HG02938 (cell line): Measurements from ENCODE around the gene PRDM8.

Source experiments
- ATAC-seq: cut with Tn5 transposase; IDR thresholded peaks from one replicate; pipeline ENCODE4 v1.9.1; 2021; ENCODE audit warnings: mild to moderate bottlenecking, moderate library complexity; ENCODE audit not compliant: unreplicated experiment

Gene PRDM8

GRCh38 chr4:80199947-80200346 lies 2.6 kb downstream of the PRDM8 start:
- ATAC-seq: no peak

GRCh38 chr4:80201252-80202151 lies 4.2 kb downstream of the PRDM8 start:
- peak; percentile 9 for ATAC-seq

DNA sequence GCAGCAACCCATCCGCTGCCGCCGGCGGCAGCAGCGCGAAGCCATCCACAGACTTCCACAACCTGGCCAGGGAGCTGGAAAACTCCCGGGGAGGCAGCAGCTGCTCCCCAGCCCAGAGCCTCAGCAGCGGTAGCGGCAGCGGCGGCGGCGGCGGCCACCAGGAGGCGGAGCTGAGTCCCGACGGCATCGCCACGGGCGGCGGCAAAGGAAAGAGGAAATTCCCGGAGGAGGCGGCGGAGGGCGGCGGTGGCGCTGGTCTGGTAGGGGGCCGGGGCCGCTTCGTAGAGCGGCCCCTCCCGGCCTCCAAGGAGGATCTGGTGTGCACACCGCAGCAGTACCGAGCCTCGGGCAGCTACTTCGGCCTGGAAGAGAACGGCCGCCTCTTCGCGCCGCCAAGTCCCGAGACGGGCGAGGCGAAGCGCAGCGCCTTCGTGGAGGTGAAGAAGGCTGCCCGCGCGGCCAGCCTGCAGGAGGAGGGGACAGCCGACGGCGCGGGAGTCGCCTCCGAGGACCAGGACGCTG lies 4.9 kb downstream of the PRDM8 start:
- ATAC-seq: peak; percentile 63

DNA sequence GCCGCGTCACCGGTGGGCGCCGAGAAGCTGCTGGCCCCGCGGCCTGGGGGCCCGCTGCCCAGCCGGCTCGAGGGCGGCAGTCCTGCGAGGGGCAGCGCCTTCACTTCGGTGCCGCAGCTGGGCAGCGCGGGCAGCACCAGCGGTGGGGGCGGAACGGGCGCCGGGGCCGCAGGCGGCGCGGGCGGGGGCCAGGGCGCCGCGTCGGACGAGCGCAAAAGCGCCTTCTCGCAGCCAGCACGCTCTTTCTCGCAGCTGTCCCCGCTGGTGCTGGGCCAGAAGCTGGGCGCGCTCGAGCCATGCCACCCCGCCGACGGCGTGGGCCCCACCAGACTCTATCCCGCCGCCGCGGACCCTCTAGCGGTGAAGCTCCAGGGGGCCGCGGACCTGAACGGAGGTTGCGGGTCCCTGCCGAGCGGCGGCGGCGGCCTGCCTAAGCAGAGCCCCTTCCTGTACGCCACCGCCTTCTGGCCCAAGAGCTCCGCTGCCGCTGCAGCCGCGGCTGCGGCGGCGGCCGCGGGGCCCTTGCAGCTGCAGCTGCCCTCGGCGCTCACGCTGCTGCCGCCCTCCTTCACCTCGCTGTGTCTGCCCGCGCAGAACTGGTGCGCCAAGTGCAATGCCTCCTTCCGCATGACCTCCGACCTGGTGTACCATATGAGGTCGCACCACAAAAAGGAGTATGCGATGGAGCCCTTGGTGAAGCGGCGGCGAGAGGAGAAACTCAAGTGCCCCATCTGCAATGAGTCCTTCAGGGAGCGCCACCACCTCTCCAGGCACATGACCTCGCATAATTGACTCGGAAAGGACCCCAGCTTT lies 5.6 kb downstream of the PRDM8 start:
- peak; percentile 41 for ATAC-seq

DNA sequence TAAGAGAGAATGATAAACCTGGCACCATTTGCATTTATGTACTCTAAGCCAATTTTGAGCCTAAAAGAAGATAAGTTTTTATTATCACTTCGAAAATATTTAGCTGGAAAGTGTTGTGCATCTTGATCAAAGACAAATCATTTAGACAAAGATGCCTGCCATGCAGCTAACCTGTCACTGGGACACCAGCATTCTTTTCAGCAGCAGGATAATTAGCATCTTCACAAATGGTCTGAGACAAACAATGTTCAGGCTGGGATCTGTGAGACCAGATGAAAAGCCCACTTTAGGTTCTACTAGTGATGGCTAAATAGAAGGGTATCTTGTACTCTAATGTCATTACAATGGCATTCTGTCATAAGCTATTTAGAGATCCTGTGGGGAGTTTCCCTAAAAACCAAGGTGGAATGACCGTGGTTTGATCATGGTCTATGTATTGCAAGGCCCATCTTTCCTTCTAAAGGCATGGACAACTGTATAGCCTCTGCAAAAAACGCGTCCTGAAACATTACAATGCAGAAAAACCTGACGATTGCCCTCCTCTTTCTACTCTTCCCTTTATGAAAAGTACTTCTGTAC lies 7.2 kb downstream of the PRDM8 start:
- ATAC-seq: no peak

DNA sequence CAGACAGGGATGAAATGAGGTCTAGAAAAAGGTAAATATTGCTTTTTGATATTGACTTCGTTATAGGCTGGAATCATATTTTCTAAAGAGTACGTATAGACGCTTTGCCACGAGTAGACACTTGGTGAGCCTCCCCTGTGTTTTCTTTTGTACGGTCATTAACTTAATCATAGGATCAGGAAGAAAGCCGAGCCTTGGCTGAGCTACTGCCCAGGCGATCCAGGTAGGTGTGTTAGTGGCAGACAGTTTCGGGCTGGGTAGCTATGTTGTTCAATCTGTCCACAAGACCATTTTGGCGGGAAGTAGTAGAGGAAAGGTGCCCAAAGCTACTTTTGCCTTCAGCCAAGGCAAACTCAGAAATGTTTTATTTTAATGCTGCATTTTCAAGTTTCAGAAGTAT lies 8.8 kb downstream of the PRDM8 start:
- no peak for ATAC-seq

DNA sequence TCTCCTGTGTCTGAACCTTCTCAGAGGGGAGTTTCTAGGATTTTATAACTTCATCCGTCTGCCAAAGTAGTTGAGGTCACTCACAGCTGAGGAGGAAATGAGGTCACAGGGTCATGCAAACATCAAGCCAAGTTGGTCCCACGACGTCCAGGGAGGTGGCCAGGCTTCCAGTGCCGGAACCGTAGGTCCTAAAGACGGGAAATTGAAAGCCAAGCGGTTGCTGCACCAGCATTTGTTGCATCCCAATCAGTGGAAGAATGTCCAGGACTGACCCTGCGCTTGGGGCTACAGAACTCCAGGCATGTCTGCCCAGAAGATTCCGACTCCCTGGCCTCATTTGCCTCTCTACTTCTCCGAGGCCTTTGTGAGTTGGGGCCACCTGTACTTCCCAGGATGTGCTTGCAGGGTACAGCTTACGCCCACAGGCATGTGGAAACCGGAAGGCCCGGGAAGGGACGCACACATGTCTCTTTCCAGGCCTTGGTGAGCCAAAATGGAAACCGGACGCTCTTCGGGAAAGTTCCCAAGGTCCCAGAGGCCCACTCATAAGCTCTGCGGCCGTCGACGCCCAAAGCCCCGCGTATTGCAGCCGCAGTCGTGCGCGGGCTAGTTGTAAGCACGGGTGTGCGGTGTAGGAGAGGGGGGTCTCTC lies 9.3 kb downstream of the PRDM8 start:
- no peak for ATAC-seq

DNA sequence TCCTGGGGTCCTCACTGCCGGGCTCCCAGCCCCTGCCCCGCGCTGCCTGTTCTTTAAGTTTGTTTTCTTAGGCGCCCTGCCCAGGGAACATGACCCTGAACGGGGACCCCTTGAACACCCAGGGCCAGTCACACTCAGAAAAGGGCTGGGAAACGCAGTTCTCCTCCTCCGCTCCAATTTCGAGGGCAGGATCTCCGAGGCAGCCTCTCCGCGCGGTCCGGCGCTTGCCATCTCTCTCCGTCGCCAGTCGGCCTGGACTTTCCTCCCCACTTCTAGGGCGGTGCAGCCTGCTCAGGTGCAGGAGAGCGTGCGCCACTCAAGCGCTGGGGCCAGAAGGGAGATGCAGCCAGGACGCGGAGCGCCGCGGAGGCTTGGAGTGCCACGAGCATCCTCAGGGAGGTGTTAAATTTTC lies 9.9 kb downstream of the PRDM8 start:
- ATAC-seq: no peak

GRCh38 chr4:80207664-80208063 lies 10.4 kb downstream of the PRDM8 start:
- ATAC-seq: no peak

GRCh38 chr4:80208610-80209339 lies 11.5 kb downstream of the PRDM8 start:
- ATAC-seq: no peak

GRCh38 chr4:80209340-80209701 lies 12.0 kb downstream of the PRDM8 start:
- no peak for ATAC-seq

DNA sequence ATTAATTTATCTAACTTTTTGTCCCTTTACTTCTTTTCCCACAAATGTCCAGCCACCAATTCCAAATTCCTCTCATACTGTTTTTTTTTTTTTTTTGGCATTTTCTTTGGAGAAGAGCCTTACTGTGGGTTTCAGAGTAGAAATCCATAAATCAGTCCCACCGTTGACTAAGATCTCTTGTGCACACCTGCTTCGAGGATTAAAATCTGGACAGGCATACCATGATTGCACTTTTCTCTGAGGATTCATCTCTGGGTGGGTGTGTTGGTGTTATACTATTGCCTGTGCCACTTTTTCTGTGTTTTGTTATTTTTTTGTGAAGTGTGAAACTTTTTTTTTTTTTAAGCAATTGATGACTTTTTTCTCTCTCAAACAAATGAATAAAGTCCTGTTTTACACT lies 13.2 kb downstream of the PRDM8 start:
- no peak for ATAC-seq

- no peak for ATAC-seq
Measured at GRCh38 chr4:80213117-80213815, 16.0 kb downstream of the PRDM8 start.

DNA sequence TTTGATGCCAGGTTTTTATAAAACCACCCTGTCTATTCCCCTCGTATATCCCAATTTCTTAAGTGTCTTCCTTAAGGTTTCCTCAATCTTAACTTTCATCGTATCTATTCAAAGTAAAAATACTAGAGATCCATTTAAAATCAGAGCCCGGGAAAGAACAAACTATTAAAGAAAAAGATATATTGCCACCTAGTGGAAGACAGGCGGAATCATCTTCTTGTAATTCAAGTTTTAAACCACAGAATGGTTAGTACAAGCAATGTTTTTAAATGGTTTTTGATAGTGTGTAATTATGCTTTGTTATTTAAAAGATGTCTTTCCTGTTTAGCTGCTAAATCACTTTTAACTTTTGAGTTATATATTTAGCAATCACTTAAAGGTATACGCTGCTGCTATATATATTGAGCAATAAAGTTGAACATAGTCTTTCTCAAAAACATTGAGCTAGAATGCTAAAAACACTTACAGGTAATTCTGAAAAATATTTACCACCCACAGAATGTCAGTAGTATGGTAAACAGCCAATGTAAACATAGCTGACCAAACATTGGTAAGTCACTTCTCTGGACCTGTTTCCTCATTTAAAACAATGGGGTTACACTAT lies 18.2 kb downstream of the PRDM8 start:
- ATAC-seq: peak; percentile 49

DNA sequence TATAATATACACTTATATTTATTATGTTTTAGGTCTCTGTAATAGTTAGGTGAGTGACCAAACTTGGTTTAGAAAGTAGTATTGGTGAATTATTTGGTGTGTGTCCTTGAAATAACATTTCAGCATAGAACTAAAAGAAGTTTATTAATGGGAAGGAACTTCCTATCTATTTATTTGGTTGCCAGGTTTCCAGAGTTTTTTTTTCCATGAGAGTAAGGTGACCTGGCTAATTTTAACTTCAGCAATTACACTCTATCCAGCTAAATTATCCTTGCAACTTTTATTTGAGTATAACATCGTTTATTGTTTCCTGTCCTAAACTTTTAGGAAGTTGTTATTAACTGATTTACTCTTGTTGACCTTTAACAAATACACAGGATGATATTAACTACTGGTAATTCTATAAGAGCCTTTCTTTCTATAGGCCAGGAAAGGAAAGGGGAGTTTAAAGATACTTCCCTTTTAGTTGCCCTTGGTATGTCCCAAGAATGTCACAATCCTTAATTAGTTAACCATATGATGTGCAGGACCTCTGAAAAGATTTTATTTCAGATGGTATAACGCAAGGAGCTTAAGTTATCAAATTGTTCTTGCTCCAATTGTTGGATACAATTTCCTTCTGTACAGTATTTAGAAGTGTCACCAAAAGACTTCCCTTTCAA lies 18.9 kb downstream of the PRDM8 start:
- no peak for ATAC-seq

DNA sequence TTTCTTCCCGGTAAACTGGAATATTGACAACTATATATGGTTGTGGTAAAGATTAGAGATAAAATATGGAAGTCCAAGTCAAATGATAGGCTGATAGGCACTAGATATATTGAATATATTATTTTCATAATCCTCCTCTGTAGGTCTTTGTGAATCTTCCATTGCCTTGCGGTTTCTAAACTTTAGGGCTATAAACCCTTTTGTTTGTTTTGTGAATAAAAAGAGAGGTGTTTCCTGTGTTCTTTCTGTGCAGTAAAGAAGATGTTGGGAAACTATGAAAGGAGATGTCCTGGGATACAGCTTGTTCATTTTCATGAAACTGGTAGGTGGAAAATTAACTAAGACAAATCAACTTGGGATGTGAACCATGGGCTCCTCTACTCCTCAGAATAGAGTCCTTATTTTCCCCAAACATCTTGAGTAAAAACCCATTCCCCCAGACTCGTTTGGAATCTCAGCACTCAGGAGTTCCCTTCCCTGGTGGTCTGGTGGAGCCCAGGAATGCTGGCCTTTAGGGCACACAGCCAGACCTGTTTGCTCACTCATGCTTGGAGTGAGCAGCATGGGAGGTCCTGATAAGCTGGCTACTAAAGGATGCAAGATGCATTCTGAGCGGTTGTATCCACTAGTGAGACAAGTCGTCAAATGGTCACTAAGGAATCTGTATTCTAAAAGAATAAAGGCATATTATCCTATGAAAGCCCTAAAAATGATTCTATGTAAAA lies 22.2 kb downstream of the PRDM8 start:
- ATAC-seq: no peak

GRCh38 chr4:80220711-80221110 lies 23.4 kb downstream of the PRDM8 start:
- ATAC-seq: no peak

- ATAC-seq: no peak
Measured at GRCh38 chr4:80221161-80221560, 23.9 kb downstream of the PRDM8 start.
